Kidney (tissue), 14 donors: Measurements from ENCODE around the gene TMSB10. TPM values are rescaled to one million over a fixed set of nuclear protein-coding genes. Genes with fewer than 3 reads are reported as not detected.

Experiments used
- DNase-seq, 5 donors: peaks; one replicate each; pipeline ENCODE4 v3.0.0-alpha.2; 2013 to 2020
- FAIRE-seq: peaks from 2 replicates; lab custom pipeline; 2012; peaks lifted over from hg19 to GRCh38; lab: Jason Lieb, UNC
- H3K27ac ChIP-seq, 2 donors: one replicate each; pipeline ENCODE4 v1.7.0; 2013; ENCODE audit warnings: low read depth in 2 of 2, low read length in 2 of 2, inconsistent platforms in 1 of 2
- H3K27me3 ChIP-seq: one replicate; pipeline ENCODE4 v1.7.1; 2013; ENCODE audit warnings: low read length, inconsistent platforms; ENCODE audit not compliant: control insufficient read depth, insufficient read depth
- H3K36me3 ChIP-seq, 3 donors: one replicate each; pipeline versions ENCODE4 v1.7.0 to v1.7.1; 2013; ENCODE audit warnings: low read length in 3 of 3, control low read depth in 1 of 3, inconsistent platforms in 1 of 3; ENCODE audit not compliant: insufficient read depth in 3 of 3, control insufficient read depth in 2 of 3
- H3K4me1 ChIP-seq, 3 donors: one replicate each; pipeline versions ENCODE4 v1.7.0 to v1.7.1; 2013; ENCODE audit warnings: low read length in 3 of 3, inconsistent platforms in 1 of 3, low read depth in 1 of 3; ENCODE audit not compliant: control insufficient read depth in 2 of 3, insufficient read depth in 2 of 3
- H3K4me3 ChIP-seq, 3 donors: one replicate each; pipeline versions ENCODE4 v1.7.0 to v1.8.1; 2013; ENCODE audit warnings: low read length in 3 of 3, control low read depth in 1 of 3, inconsistent platforms in 1 of 3
- H3K9ac ChIP-seq, 3 donors: one replicate each; pipeline versions ENCODE4 v1.7.0 to v1.7.1; 2013; ENCODE audit warnings: low read length in 3 of 3, control low read depth in 1 of 3, inconsistent platforms in 1 of 3
- H3K9me3 ChIP-seq, 3 donors: one replicate each; pipeline versions ENCODE4 v1.7.0 to v1.7.1; 2013; ENCODE audit warnings: low read length in 3 of 3, control low read depth in 1 of 3, inconsistent platforms in 1 of 3; ENCODE audit not compliant: control insufficient read depth in 2 of 3, insufficient read depth in 1 of 3
- intact Hi-C: fragments of 100-400 bp; cut with DNase I; formaldehyde crosslinking; loops from one replicate; pipeline ENCODE4 v1.11.1; 2022
- polyA plus RNA-seq: library from polyadenylated mRNA; stranded (reverse); fragments of 350-450 nt; fragmentation: Illumina TruSeq; extraction: RNeasy Lipid Tissue Mini Kit (QIAGEN cat#74804); gene quantifications from one replicate; pipeline ENCODE4 v1.2.3, GENCODE V29; 2014; ENCODE audit warnings: low read depth, low replicate concordance; ENCODE audit not compliant: insufficient read depth
- total RNA-seq: library from RNA; stranded (reverse); fragmentation: NEBNext Ultra II Directional; extraction: Animal tissue kit (Norgen Biotek cat#: 25700); gene quantifications from one replicate; pipeline ENCODE4 v1.2.1, GENCODE V29; 2021
- TF ChIP-seq, protein P1 (sequence below): IDR thresholded peaks from 3 replicates; pipeline ENCODE4 v1.5.1; 2012; ENCODE audit warnings: mild to moderate bottlenecking, moderate library complexity, borderline replicate concordance; ENCODE audit not compliant: insufficient read depth; ENCODE audit errors: extremely low read depth
- donor health status: control.
- donor health status: control.
- donor health status: control.
- donor health status: control.
- donor health status: control.
- donor health status: DM: yes; HTN: yes; CAD: no.
- donor health status: Normal renal cell carcinoma (clear cell type).

The TMSB10 gene
- total and polyA plus RNA-seq, 2 donors from 2014 or later: 1,610 to 2,277 TPM

GRCh38 chr2:84953535-84953934 lies 48.1 kb downstream of the TMSB10 start:
- Histone ChIP-seq H3K4me1 (peaks cover 0 to 2% (median 0%) of the 10 kb centered on the region in 3 donors), H3K27ac (no peak overlapping the region), H3K36me3 (no peaks in the 10 kb centered on the region), H3K27me3 (no peaks in the 10 kb centered on the region), H3K4me3 (no peak overlapping the region), H3K9ac (no peak overlapping the region), H3K9me3 (no peaks in the 10 kb centered on the region)
- TF ChIP-seq, protein P1, sequence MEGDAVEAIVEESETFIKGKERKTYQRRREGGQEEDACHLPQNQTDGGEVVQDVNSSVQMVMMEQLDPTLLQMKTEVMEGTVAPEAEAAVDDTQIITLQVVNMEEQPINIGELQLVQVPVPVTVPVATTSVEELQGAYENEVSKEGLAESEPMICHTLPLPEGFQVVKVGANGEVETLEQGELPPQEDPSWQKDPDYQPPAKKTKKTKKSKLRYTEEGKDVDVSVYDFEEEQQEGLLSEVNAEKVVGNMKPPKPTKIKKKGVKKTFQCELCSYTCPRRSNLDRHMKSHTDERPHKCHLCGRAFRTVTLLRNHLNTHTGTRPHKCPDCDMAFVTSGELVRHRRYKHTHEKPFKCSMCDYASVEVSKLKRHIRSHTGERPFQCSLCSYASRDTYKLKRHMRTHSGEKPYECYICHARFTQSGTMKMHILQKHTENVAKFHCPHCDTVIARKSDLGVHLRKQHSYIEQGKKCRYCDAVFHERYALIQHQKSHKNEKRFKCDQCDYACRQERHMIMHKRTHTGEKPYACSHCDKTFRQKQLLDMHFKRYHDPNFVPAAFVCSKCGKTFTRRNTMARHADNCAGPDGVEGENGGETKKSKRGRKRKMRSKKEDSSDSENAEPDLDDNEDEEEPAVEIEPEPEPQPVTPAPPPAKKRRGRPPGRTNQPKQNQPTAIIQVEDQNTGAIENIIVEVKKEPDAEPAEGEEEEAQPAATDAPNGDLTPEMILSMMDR: no peak
- intact Hi-C loops: no loop called here
- FAIRE-seq (no peak), DNase-seq (no peak)

GRCh38 chr2:84954329-84954728 lies 48.9 kb downstream of the TMSB10 start:
- no peak overlapping the region for H3K27ac ChIP-seq
- intact Hi-C loops: no loop called here
- H3K9ac ChIP-seq: no peak overlapping the region
- H3K27me3 ChIP-seq: no peaks in the 10 kb centered on the region
- no peaks in the 10 kb centered on the region for H3K9me3 ChIP-seq
- no peak overlapping the region for H3K4me3 ChIP-seq
- TF ChIP-seq, protein P1: no peak
- FAIRE-seq (no peak), DNase-seq (no peak)
- no peaks in the 10 kb centered on the region for H3K36me3 ChIP-seq
- peaks cover 0 to 2% (median 0%) of the 10 kb centered on the region in 3 donors for H3K4me1 ChIP-seq

Other genes with a start within 250 kb of the TMSB10 start
- 3.4 TPM for gene TRABD2A, start 24.6 kb upstream of the TMSB10 start, total RNA-seq
- gene TRABD2A, start 24.6 kb upstream of the TMSB10 start, polyA plus RNA-seq: 2.1 TPM
- gene KCMF1, start 65.5 kb downstream of the TMSB10 start, total RNA-seq: 64.3 TPM
- gene KCMF1, start 65.5 kb downstream of the TMSB10 start, polyA plus RNA-seq: 21.0 TPM
- gene TCF7L1, start 227.7 kb downstream of the TMSB10 start, total RNA-seq: 12.5 TPM
- gene TCF7L1, start 227.7 kb downstream of the TMSB10 start, polyA plus RNA-seq: 10.2 TPM